ENCODE measurements around the gene GPR62. TPM values are rescaled to one million over a fixed set of nuclear protein-coding genes. Genes with fewer than 3 reads are reported as not detected.

GPR62 gene
- total RNA-seq, 1 donor from 2014 or later, result not detected

DNA sequence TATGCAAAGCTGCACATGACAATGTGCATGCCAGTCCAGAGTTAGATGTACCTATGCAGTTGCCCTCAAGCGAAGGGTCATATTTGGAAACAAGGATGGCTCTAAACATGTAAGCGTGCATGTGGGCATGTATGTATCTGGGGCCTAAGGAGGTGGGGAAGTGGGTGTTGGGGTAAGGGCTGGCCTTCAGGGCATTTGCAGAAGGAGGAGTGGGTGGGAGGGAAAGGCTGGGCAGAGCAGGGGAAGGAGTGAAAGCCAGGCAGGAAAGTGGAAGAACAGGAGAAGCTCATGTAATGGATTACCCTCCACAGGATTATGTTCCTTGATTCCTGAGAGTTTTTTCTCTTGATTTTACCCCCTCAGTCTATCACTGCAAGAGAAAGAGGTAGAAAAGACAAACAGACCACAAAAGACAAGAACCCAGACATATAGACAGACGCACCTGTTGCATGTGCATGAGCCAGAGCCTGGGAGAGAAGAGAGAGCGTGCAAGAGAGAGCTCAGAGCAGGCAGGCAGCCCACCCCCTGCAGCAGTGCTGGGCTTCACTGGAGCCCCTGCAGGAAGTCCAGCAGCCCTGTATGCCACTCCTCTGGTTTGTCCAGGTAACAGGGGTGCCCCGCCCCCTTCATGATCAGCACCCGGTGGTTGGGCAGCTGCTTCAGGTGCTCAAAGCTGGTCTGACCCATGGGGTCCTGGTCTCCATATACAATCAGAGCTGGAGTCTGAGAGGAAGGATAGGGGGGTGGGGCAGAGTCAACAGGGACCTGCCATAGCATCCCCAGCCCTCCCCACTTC, 13.9 kb downstream of the GPR62 start:
- no peak for DNase-seq (ENCODE audit: low read depth)

DNA sequence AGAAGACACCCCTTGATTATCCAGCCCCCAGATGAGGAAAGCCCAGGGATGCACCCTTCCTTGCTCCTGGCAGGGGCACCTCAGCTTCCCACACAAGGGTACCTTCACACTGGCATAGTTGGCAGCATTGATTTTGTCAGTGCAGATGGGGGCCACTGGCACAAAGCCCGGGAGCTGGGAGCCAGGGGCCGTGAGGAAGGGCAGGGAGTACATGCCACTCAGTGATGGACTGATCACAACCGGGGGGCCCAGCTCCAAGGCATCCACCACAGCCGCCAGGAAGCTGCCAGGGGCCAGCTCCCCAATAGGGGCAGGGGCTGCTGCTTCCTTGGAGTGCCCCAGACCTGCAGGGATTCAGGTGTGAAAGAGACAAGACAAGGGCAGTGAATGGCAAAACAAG, 14.7 kb downstream of the GPR62 start:
- DNase-seq (ENCODE audit: low read depth), result no peak

DNA sequence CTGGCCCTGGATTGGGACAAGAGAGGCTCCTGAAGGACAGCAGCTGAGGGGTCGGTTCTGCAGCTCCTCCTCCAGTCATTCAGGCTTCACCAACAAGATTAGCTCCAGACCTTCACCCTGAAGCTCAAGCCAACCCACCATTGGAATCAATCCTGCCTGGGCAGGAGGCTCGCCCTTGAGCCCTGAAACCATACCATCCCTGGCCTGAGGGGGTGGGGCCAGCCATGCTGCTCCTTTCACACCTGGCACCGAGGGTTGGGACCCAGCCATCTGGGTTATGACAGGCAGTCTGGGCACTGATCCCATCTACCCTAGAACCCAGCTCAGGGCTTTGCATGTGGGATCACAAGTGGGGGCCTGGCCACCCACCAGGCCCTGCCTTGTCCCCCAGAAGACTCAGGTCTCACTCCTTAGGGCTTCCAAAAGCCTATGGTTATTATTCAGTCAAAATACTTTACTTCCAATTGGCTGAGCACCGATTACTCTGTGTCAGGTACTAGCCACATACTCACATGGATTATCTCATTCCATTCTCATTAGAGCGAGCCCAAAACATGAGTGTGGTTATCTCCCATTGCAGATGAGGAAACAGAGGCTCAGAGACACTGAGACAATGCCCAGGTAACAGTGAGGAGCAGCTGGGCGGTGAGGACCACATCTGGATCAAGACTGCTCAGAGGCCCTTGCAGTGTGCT, 15.6 kb downstream of the GPR62 start:
- DNase-seq (ENCODE audit: low read depth), result peak; percentile 54

DNA sequence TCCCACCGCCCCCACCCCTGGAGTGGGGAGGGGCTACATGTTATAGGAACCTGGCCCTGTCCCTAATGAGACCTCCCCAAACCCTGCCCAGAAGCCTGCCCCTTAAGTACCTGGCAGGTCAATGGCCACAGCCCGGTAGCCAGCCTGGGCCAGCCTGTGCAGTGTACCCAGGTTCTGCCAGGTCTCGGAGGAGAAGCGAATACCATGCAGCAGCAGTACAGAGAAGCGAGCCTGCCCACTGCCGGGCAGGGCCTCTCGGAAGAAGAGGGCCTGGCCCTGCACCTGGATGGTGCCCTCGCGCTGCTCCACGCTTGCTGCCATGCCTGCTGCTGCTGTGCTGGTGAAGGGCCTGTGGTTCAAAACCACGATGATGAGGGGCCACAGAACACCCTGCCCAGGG, 16.2 kb downstream of the GPR62 start:
- no peak for DNase-seq (ENCODE audit: low read depth)

DNA sequence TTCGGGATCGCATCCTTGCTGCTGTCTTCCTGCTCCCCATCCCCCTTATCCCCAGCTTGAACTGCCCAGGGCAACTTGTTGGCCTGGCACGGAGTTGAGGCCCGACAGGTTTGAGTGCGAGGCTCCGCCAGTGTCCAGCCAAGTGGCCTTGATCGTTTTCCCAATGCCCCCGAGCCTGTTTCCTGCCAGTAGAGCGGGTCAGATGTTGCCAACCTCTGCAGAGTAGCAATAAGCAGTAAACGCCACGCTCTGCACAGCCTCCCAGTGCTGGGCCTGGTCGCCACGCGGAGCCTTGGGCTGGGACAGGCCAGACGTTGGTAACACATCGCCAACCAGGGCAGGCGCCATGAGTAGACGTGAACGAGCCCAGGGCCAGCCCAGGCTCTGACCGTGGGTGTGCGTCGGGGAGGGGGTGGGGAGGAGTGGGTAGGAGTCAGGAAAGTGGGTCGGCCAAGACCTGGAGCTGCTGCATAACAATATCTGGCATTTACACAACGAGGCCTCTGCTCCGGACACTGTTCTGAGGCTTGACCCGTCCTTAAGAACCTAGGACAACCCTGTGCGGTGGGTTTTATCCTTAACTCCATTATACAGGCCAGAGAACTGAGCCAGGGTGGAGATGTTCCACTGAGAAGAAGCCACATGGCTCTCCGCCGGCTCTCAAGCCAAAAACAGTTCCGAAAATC, 19.2 kb downstream of the GPR62 start:
- no peak for DNase-seq (ENCODE audit: low read depth)

DNA sequence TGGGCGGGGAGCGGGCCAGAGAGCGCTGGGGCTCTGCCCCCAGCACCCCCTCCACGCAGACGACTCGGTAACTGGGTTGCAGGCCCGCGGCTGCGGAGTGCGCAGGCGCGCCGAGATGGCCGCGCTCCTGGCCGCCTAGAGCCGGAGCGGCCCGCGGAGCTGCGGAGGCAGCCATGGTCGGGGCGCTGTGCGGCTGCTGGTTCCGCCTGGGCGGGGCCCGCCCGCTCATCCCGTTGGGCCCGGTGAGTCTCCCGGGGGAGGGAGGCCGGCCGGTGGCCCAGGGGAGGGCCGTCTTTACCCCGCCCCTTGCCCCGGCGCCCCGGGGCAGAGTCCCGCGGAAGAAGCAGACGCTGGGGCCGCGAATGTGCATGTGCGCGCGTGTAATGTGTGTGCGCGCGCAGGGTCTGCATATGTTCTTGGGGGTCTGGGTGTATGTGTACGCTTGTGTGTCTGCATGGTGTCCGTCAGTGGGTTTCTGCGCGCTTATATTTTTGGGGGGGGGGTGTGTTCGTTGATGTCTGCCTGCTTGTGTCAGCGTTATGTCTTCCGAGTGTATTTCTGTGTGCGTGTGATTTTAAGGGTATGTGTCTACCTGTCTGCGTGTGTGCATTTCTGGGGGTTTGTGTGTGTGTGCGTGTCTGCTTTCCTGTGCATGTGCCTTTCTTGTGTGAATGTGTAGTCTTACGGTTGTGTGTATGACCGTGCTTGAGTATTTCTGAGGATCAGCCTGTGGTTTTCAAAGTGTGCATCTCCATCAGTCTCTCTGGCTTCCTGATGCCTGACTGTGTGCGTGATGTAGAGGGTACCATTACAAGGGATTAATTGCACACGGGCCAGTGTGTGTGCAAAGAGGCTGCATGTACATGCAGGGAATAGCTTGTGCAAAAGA, 20.0 kb downstream of the GPR62 start, which contains the start of gene ABHD14A:
Gene ABHD14A, plus strand, starts transcription at position 102 of the 889 bp plus-strand sequence. Its CDS starts 72 bp downstream, at position 174.
- DNase-seq (ENCODE audit: low read depth), result peak; percentile 72

DNA sequence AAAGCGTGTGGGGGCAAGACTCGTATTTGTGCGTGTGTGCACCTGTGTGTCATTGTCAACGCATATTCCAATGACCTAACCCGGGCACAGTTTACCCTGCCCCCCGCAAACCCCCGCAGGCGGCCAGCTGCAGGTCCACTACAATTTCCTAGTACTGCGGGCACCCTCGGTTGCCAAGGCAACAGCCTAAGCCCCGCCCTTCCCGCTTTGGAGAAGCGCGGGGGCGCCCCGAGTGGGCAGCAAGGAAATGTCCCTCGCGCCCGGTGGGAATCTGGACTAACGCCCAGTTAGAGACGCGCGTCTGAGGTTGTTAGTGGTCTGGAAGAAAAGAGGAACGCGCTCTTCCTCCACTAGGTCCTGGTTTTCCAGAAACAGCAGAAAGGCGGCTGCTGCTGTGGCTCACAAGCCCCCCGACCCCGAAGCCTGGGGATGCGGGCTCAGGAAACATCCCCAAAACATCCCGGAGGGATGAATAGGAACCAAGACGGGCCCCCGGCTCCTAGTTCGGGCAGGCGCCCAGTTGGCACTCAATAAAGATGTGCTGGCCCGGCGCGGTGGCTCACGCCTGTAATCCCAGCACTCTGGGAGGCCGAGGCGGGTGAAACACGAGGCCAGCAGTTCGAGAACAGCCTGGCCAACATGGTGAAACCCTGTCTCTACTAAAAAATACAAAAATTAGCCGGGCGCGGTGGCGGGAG, 20.8 kb downstream of the GPR62 start:
- peak; percentile 68 for DNase-seq (ENCODE audit: low read depth)

DNA sequence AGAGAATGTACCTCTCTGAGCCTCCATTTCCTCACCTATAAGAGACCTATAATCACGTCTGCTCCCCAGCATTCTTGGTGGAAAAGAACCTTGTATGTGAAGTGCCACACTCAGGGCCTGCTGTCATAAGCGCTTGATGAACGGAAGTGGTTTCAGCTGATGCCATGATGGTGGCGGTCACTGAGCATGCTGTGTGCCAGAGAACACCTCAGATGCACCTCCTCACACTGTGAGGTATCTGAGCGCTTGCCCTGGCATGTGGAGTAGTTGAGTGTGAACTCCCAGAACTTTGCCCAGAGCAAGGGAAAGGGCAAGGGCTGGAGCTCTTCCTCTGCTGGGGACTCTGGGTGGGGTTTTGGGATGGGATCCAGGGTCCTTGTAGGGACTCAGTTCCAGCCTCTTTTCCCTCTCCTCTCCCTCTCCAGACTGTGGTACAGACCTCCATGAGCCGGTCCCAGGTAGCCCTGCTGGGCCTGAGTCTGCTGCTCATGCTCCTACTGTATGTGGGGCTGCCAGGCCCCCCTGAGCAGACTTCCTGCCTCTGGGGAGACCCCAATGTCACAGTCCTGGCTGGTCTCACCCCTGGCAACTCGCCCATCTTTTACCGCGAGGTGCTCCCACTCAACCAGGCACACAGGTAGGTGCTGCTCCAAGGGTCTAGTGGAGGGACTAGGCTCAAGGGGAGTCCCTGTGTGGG, 22.4 kb downstream of the GPR62 start:
- DNase-seq (ENCODE audit: low read depth), result no peak

DNA sequence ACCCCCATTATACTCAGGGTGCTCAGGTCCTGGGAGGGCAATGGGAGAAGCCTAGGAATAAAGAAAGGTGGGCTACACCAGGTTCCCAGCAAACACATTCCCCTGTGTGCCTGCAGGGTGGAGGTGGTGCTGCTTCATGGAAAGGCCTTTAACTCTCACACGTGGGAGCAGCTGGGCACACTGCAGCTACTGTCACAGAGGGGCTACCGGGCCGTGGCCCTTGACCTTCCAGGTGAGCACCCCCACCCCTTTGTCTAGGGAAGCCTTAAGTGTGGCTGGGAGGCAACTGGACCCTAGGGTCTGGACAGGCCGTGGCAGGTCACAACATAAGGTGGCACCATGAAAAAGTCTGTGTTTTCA, 22.9 kb downstream of the GPR62 start:
- no peak for DNase-seq (ENCODE audit: low read depth)

DNA sequence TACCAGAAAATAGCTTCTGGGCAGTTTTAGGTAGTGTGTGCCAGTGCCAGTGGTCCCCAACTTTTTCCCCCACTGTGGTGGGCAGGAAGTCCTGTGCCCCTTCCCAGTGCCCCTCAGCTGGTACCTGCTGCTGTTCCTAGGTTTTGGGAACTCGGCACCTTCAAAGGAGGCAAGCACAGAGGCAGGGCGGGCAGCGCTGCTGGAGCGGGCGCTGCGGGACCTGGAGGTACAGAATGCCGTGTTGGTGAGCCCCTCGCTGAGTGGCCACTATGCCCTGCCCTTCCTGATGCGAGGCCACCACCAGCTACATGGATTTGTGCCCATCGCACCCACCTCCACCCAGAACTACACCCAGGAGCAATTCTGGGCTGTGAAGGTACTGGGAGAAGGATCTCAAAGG, 25.1 kb downstream of the GPR62 start:
- no peak for DNase-seq (ENCODE audit: low read depth)

DNA sequence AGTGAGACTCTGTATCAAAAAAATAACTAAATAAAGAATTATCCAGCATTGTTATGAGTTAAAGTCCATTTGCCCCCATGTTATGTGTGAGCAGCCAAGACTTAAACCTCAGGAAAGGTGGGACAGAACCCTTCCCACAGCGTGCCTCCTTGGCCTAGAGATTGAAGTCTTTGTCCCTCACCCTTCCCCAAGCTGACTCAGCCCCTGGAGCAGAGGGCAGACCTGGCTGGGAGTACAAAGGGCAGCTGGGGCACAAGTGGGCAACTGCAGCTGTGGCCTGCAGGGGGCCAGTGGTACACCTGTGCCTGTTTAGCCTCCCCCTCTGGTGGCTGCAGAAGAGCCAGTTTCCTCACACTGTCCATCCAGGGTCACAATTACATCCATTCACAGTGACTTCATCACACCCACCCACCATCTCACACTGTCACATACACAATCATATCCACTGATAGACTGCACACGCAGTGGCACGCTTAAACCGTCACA, 27.2 kb downstream of the GPR62 start:
- peak; percentile 62 for DNase-seq (ENCODE audit: low read depth)

DNA sequence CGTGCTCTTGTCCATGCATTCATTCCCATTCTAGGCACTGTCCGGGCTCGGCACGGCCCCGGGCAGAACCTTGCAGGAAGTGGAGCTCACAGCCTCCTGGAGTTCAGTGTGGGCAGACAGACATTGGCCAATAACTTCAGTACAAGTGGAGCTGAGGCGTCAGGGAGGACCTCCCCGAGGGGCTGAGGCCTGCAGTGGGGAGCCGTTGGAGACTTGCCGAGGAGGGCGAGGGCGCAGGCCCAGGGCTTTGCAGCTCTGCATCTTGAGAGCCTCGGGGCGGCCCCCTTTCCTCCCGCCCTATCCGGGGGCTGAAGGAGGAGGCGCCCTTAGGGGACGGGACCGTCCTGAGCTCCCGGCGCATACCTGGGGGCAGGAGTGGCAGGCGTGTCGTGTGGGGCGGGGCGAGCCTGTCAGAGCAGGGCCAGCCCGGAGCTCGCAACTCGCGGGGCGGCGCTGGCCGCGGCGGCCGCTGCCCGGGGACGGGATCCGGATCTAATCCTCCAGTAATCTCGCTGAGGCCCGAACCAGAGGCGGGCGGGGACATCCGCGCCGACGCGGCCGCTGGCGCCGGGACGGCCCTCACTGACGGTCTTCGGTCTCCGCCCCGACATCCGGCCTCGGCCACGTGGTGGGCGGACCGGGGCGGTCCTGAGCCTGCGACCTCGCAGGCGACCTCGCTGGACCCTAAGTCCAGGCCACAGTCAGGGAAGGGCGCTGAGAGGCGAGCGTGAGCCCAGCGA, 27.8 kb downstream of the GPR62 start, which contains the start of gene ACY1:
Gene ACY1, plus strand, starts transcription at position 698 of the 740 bp plus-strand sequence. CDS start 530 bp downstream, outside the sequence.
- DNase-seq (ENCODE audit: low read depth), result peak; percentile 84

DNA sequence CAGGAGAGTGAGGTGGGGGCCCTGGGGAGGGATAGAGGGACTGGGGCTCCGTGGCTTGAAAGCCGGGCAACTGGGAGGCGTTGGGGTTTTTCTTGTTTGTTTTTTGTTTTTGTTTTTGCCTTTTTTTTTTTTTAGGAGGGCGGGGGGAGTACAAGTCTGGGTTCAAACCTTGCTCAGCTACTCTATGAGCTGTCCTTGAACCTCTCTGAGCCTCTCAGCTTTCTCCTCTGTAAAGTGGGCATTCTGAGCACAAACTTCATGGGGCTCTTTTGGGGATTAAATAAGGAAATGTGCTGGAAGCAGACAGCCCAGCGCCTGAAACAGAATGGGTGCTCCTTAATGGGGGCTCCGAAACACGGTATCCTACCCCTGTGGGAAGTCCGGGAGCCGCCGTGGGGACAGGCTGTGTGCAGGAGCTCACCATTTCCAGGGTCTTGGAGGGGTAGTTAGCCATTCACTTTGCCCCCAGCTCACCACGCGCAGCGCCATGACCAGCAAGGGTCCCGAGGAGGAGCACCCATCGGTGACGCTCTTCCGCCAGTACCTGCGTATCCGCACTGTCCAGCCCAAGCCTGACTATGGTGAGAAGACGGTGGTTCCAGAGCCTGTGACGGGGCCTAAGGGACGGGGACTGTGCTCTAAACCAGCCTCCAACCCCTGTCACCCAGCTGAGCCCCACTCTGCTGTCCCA, 28.5 kb downstream of the GPR62 start:
- DNase-seq (ENCODE audit: low read depth), result no peak

DNA sequence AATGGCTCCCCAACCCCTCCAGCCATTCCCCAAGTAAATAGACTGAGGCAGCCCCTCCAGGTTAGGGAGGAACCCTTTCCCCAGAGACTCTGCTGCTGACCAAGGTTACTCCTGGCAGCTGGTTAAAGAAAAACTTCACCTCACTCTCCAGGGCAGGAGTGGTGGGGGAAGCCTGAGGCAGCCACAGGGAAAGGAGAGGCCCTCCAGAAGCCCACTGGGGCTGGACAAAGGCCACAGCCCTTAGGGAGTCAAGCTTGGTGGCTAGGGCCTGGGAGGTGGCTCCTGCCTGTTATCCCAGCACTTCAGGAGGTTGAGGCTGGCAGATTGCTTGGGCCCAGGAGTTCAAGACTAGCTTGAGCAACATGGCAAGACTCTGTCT, 29.1 kb downstream of the GPR62 start:
- DNase-seq (ENCODE audit: low read depth), result no peak

DNA sequence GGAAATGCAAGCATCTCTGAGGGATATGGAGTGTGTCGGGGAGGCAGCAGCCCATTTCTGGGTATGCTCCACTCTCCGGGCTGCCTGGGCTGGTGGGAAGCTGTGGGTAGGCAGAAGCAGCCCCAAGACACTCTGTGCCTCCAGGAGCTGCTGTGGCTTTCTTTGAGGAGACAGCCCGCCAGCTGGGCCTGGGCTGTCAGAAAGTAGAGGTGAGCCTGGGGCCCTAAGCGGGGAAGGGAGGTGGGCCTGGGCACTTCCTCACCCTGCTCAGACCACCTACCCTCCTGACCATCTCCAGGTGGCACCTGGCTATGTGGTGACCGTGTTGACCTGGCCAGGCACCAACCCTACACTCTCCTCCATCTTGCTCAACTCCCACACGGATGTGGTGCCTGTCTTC, 29.9 kb downstream of the GPR62 start:
- no peak for DNase-seq (ENCODE audit: low read depth)

DNA sequence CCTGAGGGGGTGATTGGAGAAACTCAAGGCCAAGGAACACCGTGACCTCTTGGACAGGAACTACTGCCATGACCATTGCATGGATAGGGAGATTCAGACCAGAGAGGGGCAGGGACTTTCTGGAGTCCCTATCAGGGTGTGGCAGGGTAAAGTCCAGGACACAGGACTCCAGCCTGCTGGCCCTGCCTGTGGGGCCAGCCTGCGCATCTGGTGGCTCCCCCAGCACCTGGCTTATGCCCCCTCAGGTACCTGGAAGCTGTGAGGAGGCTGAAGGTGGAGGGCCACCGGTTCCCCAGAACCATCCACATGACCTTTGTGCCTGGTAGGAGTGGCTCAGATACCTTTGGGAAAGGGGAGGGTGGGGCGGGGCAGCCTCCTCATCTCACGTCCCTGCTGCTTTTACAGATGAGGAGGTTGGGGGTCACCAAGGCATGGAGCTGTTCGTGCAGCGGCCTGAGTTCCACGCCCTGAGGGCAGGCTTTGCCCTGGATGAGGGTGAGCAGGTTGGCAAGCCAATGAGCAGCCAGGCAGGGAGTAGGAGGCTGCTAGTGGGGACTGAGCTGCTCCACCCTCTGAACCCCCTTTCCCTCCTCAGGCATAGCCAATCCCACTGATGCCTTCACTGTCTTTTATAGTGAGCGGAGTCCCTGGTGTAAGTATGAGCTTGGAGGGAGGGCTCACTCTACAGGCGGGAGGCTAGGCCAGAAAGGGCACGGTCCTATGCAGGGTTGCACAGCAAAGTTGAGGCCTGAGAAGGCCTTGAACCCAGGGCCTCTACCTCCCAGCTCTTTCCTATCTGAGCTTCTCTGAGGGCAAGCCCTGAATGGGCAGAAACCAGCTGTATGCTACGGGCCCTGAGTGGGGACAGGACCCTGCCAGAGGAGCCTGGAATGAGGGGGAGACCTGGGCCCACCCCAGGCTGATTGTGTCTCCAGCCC, 31.1 kb downstream of the GPR62 start:
- DNase-seq (ENCODE audit: low read depth), result no peak

DNA sequence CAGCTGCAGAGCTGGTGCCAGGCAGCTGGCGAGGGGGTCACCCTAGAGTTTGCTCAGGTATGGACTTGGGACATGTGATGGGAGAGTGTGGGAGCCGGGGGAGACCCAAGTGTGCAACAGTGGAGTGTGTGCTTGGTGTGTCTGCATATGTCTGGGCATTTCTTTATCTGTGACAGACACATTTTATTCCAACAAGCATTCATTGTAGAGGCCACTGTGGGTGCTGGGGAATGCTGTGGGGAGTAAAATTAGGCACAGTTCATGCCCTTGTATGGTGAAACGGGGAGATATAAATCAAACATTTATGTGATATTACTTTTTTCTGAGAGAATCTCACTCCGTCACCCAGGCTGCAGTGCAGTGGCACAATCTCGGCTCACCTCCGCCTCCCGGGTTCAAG, 32.4 kb downstream of the GPR62 start:
- DNase-seq (ENCODE audit: low read depth), result no peak
